ENCODE measurements around the gene SH3BGRL2. TPM values are rescaled to one million over a fixed set of nuclear protein-coding genes. Genes with fewer than 3 reads are reported as not detected.
"Not testable (repeated sequence)": the region's sequence is repeated elsewhere in the genome, so short reads cannot be mapped to it uniquely, and the experiment has no call there.

SH3BGRL2 gene
- total RNA-seq, 1 experiment from 2014 or later, result 13.8 TPM

DNA sequence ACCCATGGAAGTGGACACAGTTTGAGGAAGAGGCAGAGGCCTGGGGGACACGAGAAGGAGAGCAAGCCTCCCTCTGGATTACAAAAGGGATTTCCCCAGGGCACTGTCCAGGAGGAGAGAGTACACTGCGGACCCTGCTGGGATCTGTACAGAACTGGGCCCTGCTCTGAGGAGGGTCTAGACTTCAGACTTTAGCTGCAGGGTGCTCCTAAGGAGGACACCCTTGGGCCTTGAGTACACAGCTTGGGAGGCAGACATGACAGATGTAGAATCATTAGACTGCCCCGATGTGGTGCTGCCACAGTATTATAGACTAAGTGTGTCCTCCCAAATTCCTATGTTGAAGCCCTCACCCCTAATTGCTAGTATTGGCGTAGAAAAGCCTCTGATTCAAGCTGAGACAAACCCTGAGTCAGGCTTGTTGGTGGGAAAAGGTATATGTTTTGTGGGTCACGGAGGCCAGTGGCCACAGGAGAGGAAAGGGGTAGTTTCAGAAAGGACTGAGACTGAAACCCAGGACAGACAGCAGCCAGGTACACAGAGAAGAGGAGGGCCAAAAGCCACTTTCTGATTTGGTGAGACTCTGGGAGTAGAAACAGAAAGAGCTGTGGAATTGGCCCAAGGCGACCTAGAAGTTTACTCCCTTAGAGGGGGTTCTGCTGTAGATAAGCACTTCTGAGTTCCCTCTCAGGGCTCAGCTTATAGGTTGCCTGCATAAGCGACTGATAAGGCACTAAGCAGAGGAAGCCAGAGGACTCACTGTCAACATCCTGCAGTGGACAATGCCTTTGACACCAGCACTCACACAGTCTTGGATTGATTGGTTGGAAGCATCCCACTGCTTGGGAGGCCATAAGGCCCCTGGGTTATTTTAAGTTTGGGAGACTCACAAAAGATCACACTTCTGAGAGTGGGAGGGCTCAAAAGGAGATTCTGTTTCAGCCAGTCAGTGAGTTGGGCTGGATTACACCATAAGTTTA is 16.5 kb upstream of the SH3BGRL2 start (continued):
- TF ChIP-seq, protein P1, sequence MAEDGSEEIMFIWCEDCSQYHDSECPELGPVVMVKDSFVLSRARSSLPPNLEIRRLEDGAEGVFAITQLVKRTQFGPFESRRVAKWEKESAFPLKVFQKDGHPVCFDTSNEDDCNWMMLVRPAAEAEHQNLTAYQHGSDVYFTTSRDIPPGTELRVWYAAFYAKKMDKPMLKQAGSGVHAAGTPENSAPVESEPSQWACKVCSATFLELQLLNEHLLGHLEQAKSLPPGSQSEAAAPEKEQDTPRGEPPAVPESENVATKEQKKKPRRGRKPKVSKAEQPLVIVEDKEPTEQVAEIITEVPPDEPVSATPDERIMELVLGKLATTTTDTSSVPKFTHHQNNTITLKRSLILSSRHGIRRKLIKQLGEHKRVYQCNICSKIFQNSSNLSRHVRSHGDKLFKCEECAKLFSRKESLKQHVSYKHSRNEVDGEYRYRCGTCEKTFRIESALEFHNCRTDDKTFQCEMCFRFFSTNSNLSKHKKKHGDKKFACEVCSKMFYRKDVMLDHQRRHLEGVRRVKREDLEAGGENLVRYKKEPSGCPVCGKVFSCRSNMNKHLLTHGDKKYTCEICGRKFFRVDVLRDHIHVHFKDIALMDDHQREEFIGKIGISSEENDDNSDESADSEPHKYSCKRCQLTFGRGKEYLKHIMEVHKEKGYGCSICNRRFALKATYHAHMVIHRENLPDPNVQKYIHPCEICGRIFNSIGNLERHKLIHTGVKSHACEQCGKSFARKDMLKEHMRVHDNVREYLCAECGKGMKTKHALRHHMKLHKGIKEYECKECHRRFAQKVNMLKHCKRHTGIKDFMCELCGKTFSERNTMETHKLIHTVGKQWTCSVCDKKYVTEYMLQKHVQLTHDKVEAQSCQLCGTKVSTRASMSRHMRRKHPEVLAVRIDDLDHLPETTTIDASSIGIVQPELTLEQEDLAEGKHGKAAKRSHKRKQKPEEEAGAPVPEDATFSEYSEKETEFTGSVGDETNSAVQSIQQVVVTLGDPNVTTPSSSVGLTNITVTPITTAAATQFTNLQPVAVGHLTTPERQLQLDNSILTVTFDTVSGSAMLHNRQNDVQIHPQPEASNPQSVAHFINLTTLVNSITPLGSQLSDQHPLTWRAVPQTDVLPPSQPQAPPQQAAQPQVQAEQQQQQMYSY (CRISPR knock-in tag; IDR thresholded peaks at IDR 0.05), result no peak
- TF ChIP-seq CDX4 (CRISPR knock-in tag; IDR thresholded peaks at IDR 0.05; ENCODE audit: borderline replicate concordance) (no peak), E2F5 (CRISPR knock-in tag; IDR thresholded peaks at IDR 0.05) (no peak), TCF7 (CRISPR knock-in tag; IDR thresholded peaks at IDR 0.05; ENCODE audit: low read depth) (no peak), ZNF281 (CRISPR knock-in tag; IDR thresholded peaks at IDR 0.05) (no peak), FOXP1 (CRISPR knock-in tag; IDR thresholded peaks at IDR 0.05; ENCODE audit: borderline replicate concordance) (no peak), TP53 (CRISPR knock-in tag; IDR thresholded peaks at IDR 0.05) (no peak), USF2 (CRISPR knock-in tag; IDR thresholded peaks at IDR 0.05) (no peak), GABPB1 (CRISPR knock-in tag; IDR thresholded peaks at IDR 0.05) (no peak)

GRCh38 chr6:79617518-79617941 is 13.6 kb upstream of the SH3BGRL2 start:
- DNase-seq (ENCODE audit: low spot score), result no peak
- no peak for ATAC-seq
- Mint-ChIP-seq H3K4me3 (no peak overlapping the region), H3K36me3 (no peaks in the 10 kb centered on the region), H3K4me1 (peaks cover 14% of the 10 kb centered on the region), H3K27ac (no peak overlapping the region), H3K27me3 (ENCODE audit: low read depth) (no peaks in the 10 kb centered on the region), H3K9me3 (no peaks in the 10 kb centered on the region)
- ChIA-PET POLR2A (no interaction called here), CTCF (no interaction called here)
- no peak for TF ChIP-seq ZNF416 (CRISPR knock-in tag; IDR thresholded peaks at IDR 0.05)

DNA sequence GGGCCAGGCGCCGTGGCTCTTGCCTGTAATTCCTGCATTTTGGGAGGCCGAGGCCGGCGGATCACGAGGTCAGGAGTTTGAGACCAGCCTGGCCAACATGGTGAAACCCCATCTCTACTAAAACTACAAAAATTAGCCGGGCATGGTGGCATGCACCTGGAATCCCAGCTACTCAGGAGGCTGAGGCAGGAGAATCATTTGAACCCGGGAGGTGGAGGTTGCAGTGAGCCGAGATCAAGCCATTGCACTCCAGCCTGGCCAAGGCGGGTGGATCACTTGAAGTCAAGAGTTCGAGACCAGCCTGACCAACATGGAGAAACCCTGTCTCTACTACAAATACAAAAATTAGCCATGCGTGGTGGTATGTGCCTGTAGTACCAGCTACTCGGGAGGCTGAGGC is 12.7 kb upstream of the SH3BGRL2 start:
- POLR2A ChIA-PET; H3K27me3 Mint-ChIP-seq (ENCODE audit: low read depth); H3K4me3 Mint-ChIP-seq; DNase-seq (ENCODE audit: low spot score); CTCF ChIA-PET; H3K27ac Mint-ChIP-seq; ATAC-seq; H3K9me3 Mint-ChIP-seq; H3K4me1 Mint-ChIP-seq; H3K36me3 Mint-ChIP-seq: not testable (repeated sequence)
